Left lung (tissue), 10 donors: ENCODE results near the gene IPO13. TPM values are rescaled to one million over a fixed set of nuclear protein-coding genes. Genes with fewer than 3 reads are reported as not detected.

Experiments
- ATAC-seq: fragments of 200-7000 bp; cut with Tn5 transposase; one replicate; pipeline ENCODE4 v1.9.1; 2020; ENCODE audit warnings: moderate library complexity
- DNase-seq, 4 donors: peaks; one replicate each; pipeline ENCODE4 v3.0.0-alpha.2; 2013 to 2020
- H3K27ac ChIP-seq, 2 donors: fragments of 200-600 bp; sonication (generic) in 1 of 2; one replicate each; pipeline versions ENCODE4 v1.5.0 to v1.8.0; 2020 to 2021
- H3K27me3 ChIP-seq, 2 donors: fragments of 200-600 bp; sonication (generic) in 1 of 2; one replicate each; pipeline versions ENCODE4 v1.5.0 to v1.8.0; 2020 to 2021
- H3K36me3 ChIP-seq, 2 donors: fragments of 200-600 bp; sonication (generic) in 1 of 2; one replicate each; pipeline versions ENCODE4 v1.5.0 to v1.8.0; 2020 to 2021
- H3K4me1 ChIP-seq, 2 donors: fragments of 200-600 bp; one replicate each; pipeline ENCODE4 v1.8.0; 2021
- H3K4me3 ChIP-seq, 2 donors: fragments of 200-600 bp; sonication (generic) in 1 of 2; one replicate each; pipeline versions ENCODE4 v1.5.0 to v1.8.0; 2020 to 2021; ENCODE audit warnings: mild to moderate bottlenecking in 1 of 2
- H3K9me3 ChIP-seq, 2 donors: fragments of 200-600 bp; sonication (generic) in 1 of 2; one replicate each; pipeline versions ENCODE4 v1.5.0 to v1.8.0; 2020 to 2021
- CTCF ChIP-seq, 2 donors: fragments of 200-600 bp; sonication (generic) in 1 of 2; IDR thresholded peaks; one replicate each; pipeline versions ENCODE4 v1.5.0 to v1.8.0; 2021; ENCODE audit warnings: antibody characterized with exemption in 2 of 2
- intact Hi-C, 2 donors: fragments of 100-400 bp; cut with DNase I; formaldehyde crosslinking; loops; one replicate each; pipeline versions ENCODE4 v1.11.2 to v1.14.2; 2022
- polyA plus RNA-seq, 6 donors: library from polyadenylated mRNA; unstranded; fragments of 120-200 nt; gene quantifications; one replicate each; pipeline ENCODE4 v1.2.1, GENCODE V29; 2013; ENCODE audit not compliant: insufficient read length in 6 of 6
- total RNA-seq, 2 donors: library from RNA; stranded (reverse); fragmentation: NEBNext Ultra II Directional; extraction: Animal tissue kit (Norgen Biotek cat#: 25700); gene quantifications; one replicate each; pipeline ENCODE4 v1.2.1, GENCODE V29; 2021
- donor health status: DM: no; HTN: yes; CAD: no.
- donor health status: DM: no; HTN: no; CAD: no.

IPO13 gene
- total and polyA plus RNA-seq, 8 donors: 18.0 to 33.4 (median 22.0) TPM

GRCh38 chr1:43901196-43901961, 45.4 kb upstream of the IPO13 start:
- no peaks in the 10 kb centered on the region for H3K9me3 ChIP-seq
- no peak overlapping the region for H3K4me3 ChIP-seq
- H3K36me3 ChIP-seq: peaks cover 0 to 35% of the 10 kb centered on the region in 2 donors
- no peak for TF ChIP-seq CTCF (IDR thresholded peaks at IDR 0.05)
- DNase-seq (no peak), ATAC-seq (no peak)
- no peaks in the 10 kb centered on the region for H3K4me1 ChIP-seq
- no peak overlapping the region for H3K27ac ChIP-seq
- no peaks in the 10 kb centered on the region for H3K27me3 ChIP-seq
- intact Hi-C loops: no loop called here

GRCh38 chr1:43902058-43902831, 44.5 kb upstream of the IPO13 start:
- DNase-seq: no peak
- no peak overlapping the region for H3K27ac ChIP-seq
- no peaks in the 10 kb centered on the region for H3K27me3 ChIP-seq
- ATAC-seq: no peak
- TF ChIP-seq CTCF (IDR thresholded peaks at IDR 0.05): no peak
- H3K4me3 ChIP-seq: no peak overlapping the region
- peaks cover 0 to 31% of the 10 kb centered on the region in 2 donors for H3K36me3 ChIP-seq
- H3K4me1 ChIP-seq: no peaks in the 10 kb centered on the region
- H3K9me3 ChIP-seq: no peaks in the 10 kb centered on the region
- intact Hi-C loops: no loop called here

GRCh38 chr1:43904660-43905551, 41.8 kb upstream of the IPO13 start:
- Histone ChIP-seq H3K36me3 (peaks cover 0 to 18% of the 10 kb centered on the region in 2 donors), H3K27ac (no peak overlapping the region), H3K4me1 (no peaks in the 10 kb centered on the region), H3K4me3 (no peak overlapping the region), H3K27me3 (no peaks in the 10 kb centered on the region), H3K9me3 (no peaks in the 10 kb centered on the region)
- no peak for TF ChIP-seq CTCF (IDR thresholded peaks at IDR 0.05)
- DNase-seq (no peak), ATAC-seq (no peak)
- intact Hi-C loops: no loop called here

- no peaks in the 10 kb centered on the region for H3K9me3 ChIP-seq
- H3K36me3 ChIP-seq: peaks cover 0 to 9% of the 10 kb centered on the region in 2 donors
- intact Hi-C loops: no loop called here
- H3K27me3 ChIP-seq: no peaks in the 10 kb centered on the region
- no peaks in the 10 kb centered on the region for H3K4me1 ChIP-seq
- DNase-seq: no peak
- TF ChIP-seq CTCF (IDR thresholded peaks at IDR 0.05): no peak
- ATAC-seq: no peak
- no peak overlapping the region for H3K27ac ChIP-seq
- no peak overlapping the region for H3K4me3 ChIP-seq
Measured at GRCh38 chr1:43908226-43908625, 38.5 kb upstream of the IPO13 start.
